SK-N-SH (cell line): ENCODE results near the gene RYR3. TPM values are rescaled to one million over a fixed set of nuclear protein-coding genes. Genes with fewer than 3 reads are reported as not detected.

Experiments
- CTCF ChIA-PET: fragments of 300-600, 350-600 bp; formaldehyde crosslinking; extraction: SDS; loops from one replicate; lab custom pipeline; 2021; lab: Yijun Ruan, JAX
- POLR2A ChIA-PET: fragments of 350-600 bp; sonication (Branson Sonifier 250); formaldehyde crosslinking; extraction: SDS; loops from one replicate; lab custom pipeline; 2020; ENCODE audit warnings: antibody characterized with exemption, inconsistent platforms; lab: Yijun Ruan, JAX
- DNase-seq: peaks from one replicate; pipeline ENCODE4 v3.0.0; 2012
- H2AFZ ChIP-seq: fragments of 200-600 bp; sonication (generic); 2 replicates; pipeline ENCODE4 v1.8.1; 2016; ENCODE audit warnings: antibody characterized with exemption, mild to moderate bottlenecking, low read depth
- H3F3A ChIP-seq: fragments of 200-600 bp; sonication (generic); replicated peaks from 2 replicates; pipeline ENCODE3; 2016; ENCODE audit warnings: antibody characterized with exemption, mild to moderate bottlenecking; ENCODE audit not compliant: insufficient read depth
- H3K27ac ChIP-seq, 2 experiments: fragments of 200-500 bp in 1 of 2; fragments of 200-600 bp in 1 of 2; sonication (Bioruptor generic) in 1 of 2; sonication (generic), shearing (Covaris generic) in 1 of 2; 2 replicates each; pipeline versions ENCODE4 v1.5.1 to v1.6.1; 2014 to 2016; ENCODE audit warnings: low read depth in 2 of 2, inconsistent platforms in 1 of 2, low read length in 1 of 2, mild to moderate bottlenecking in 1 of 2, mixed read lengths in 1 of 2
- H3K27me3 ChIP-seq: fragments of 200-600 bp; sonication (generic), shearing (Covaris generic); 2 replicates; pipeline ENCODE4 v1.6.1; 2016; ENCODE audit warnings: mixed run types; ENCODE audit not compliant: insufficient read depth
- H3K36me3 ChIP-seq, 2 experiments: fragments of 200-500 bp in 1 of 2; fragments of 200-600 bp in 1 of 2; sonication (Bioruptor generic) in 1 of 2; sonication (generic) in 1 of 2; replicated peaks in 1 of 2; 2 replicates each; pipeline versions ENCODE3 to v1.5.1; 2014 to 2016; ENCODE audit warnings: low read length in 1 of 2, mild to moderate bottlenecking in 1 of 2; ENCODE audit not compliant: insufficient read depth in 2 of 2, control insufficient read depth in 1 of 2
- H3K4me1 ChIP-seq, 2 experiments: fragments of 200-500 bp in 1 of 2; fragments of 200-600 bp in 1 of 2; sonication (Bioruptor generic) in 1 of 2; sonication (generic), shearing (Covaris generic) in 1 of 2; 2 replicates each; pipeline versions ENCODE4 v1.5.1 to v1.6.1; 2014 to 2016; ENCODE audit warnings: low read depth in 1 of 2, low read length in 1 of 2, mixed run types in 1 of 2; ENCODE audit not compliant: insufficient read depth in 2 of 2, control insufficient read depth in 1 of 2
- H3K4me2 ChIP-seq: fragments of 200-600 bp; sonication (generic), shearing (Covaris generic); 2 replicates; pipeline ENCODE4 v1.6.1; 2017; ENCODE audit warnings: mixed run types
- H3K4me3 ChIP-seq, 2 experiments: fragments of 200-500 bp in 1 of 2; fragments of 200-600 bp in 1 of 2; sonication (Bioruptor generic) in 1 of 2; sonication (generic), shearing (Covaris generic) in 1 of 2; 2 replicates each; pipeline versions ENCODE4 v1.5.1 to v1.8.1; 2014 to 2016; ENCODE audit warnings: low read depth in 2 of 2, inconsistent platforms in 1 of 2, low read length in 1 of 2, mild to moderate bottlenecking in 1 of 2, mixed read lengths in 1 of 2, moderate library complexity in 1 of 2
- H3K79me2 ChIP-seq: fragments of 200-600 bp; sonication (generic); 2 replicates; pipeline ENCODE4 v1.8.1; 2017; ENCODE audit warnings: mild to moderate bottlenecking; ENCODE audit not compliant: insufficient read depth
- H3K9ac ChIP-seq: fragments of 200-600 bp; sonication (generic); 2 replicates; pipeline ENCODE4 v1.6.1; 2017; ENCODE audit warnings: mixed run types
- H3K9me2 ChIP-seq: fragments of 200-600 bp; sonication (generic); 2 replicates; pipeline ENCODE4 v1.6.1; 2017; ENCODE audit warnings: mixed run types
- H3K9me3 ChIP-seq: fragments of 200-600 bp; sonication (generic); 2 replicates; pipeline ENCODE4 v1.6.1; 2017; ENCODE audit warnings: mixed run types, mild to moderate bottlenecking, moderate library complexity
- H4K20me1 ChIP-seq: fragments of 200-600 bp; sonication (generic); 2 replicates; pipeline ENCODE4 v1.6.1; 2017; ENCODE audit warnings: mild to moderate bottlenecking, mixed run types; ENCODE audit not compliant: insufficient read depth
- ELF1 ChIP-seq: IDR thresholded peaks from 2 replicates; pipeline ENCODE4 v1.4.0; 2012
- EZH2phosphoT487 ChIP-seq: fragments of 200-600 bp; sonication (generic); IDR thresholded peaks from 2 replicates; pipeline ENCODE4 v1.6.1; 2017; ENCODE audit warnings: low read depth, mixed run types, mild to moderate bottlenecking, antibody characterized with exemption, moderate library complexity, borderline replicate concordance
- FOSL2 ChIP-seq: IDR thresholded peaks from 2 replicates; pipeline ENCODE4 v1.4.0; 2012; ENCODE audit warnings: low read depth, mild to moderate bottlenecking, moderate library complexity, borderline replicate concordance
- FOXJ3 ChIP-seq: sonication (generic); formaldehyde crosslinking; IDR thresholded peaks from 2 replicates; pipeline ENCODE4 v1.5.1; 2020; ENCODE audit warnings: mild to moderate bottlenecking, missing genetic modification reagents
- FOXM1 ChIP-seq: IDR thresholded peaks from 2 replicates; pipeline ENCODE4 v1.4.0; 2012; ENCODE audit warnings: low read depth, mild to moderate bottlenecking
- GATA2 ChIP-seq: sonication (generic); formaldehyde crosslinking; IDR thresholded peaks from 2 replicates; pipeline ENCODE4 v1.5.0; 2020; ENCODE audit warnings: mild to moderate bottlenecking, missing genetic modification reagents
- IRF3 ChIP-seq: fragments of 150-350 bp; IDR thresholded peaks from 2 replicates; pipeline ENCODE4 v1.6.1; 2016; ENCODE audit warnings: mild to moderate bottlenecking, low read depth, low read length
- JUND ChIP-seq: IDR thresholded peaks from 2 replicates; pipeline ENCODE4 v1.4.0; 2012
- MAX ChIP-seq: IDR thresholded peaks from 2 replicates; pipeline ENCODE4 v1.4.0; 2012; ENCODE audit warnings: low read depth
- MXI1 ChIP-seq: IDR thresholded peaks from 2 replicates; pipeline ENCODE4 v1.6.1; 2012; ENCODE audit warnings: mild to moderate bottlenecking, low read depth, low read length, improper control_type of control experiment
- RAD21 ChIP-seq: IDR thresholded peaks from 2 replicates; pipeline ENCODE4 v1.6.1; 2012; ENCODE audit warnings: mild to moderate bottlenecking, low read length
- RCOR1 ChIP-seq: fragments of 150-350 bp; IDR thresholded peaks from 2 replicates; pipeline ENCODE4 v1.6.1; 2017; ENCODE audit warnings: antibody characterized with exemption, low read length
- REST ChIP-seq: IDR thresholded peaks from 2 replicates; pipeline ENCODE4 v1.6.1; 2012; ENCODE audit warnings: mild to moderate bottlenecking, low read depth, low read length, moderate library complexity
- SIN3A ChIP-seq: IDR thresholded peaks from 2 replicates; pipeline ENCODE4 v1.6.1; 2012; ENCODE audit warnings: low read depth, mild to moderate bottlenecking, low read length, moderate library complexity, borderline replicate concordance
- SMC3 ChIP-seq: IDR thresholded peaks from 2 replicates; pipeline ENCODE4 v1.6.1; 2012; ENCODE audit warnings: low read depth, low read length, improper control_type of control experiment
- USF1 ChIP-seq: IDR thresholded peaks from 2 replicates; pipeline ENCODE4 v1.4.0; 2012; ENCODE audit warnings: low read depth, borderline replicate concordance
- YY1 ChIP-seq: IDR thresholded peaks from 2 replicates; pipeline ENCODE4 v1.4.0; 2012; ENCODE audit warnings: low read depth, mild to moderate bottlenecking
- WGBS: methylation state at CpG from one replicate; pipeline ENCODE4 v1.1.6; 2017; ENCODE audit warnings: low lambda C conversion rate; 5-methylcytosine and 5-hydroxymethylcytosine counted together
- polyA plus RNA-seq, 3 experiments: library from polyadenylated mRNA; depleted of rRNA; stranded (reverse); fragments of >200 nt; gene quantifications; 2 replicates each; pipeline ENCODE4 v1.2.3, GENCODE V29; 2012
- TF ChIP-seq, protein P1 (sequence below): fragments of 150-350 bp; IDR thresholded peaks from 2 replicates; pipeline ENCODE4 v1.6.1; 2017; ENCODE audit warnings: antibody characterized with exemption, low read length, low read depth, borderline replicate concordance

Gene RYR3
- polyA plus RNA-seq, 1 of the 3 experiments (the other 2 are of a cell fraction): 0.02 TPM

GRCh38 chr15:33567652-33568051 is 256.9 kb downstream of the RYR3 start:
- no peaks in the 10 kb centered on the region for H3K4me1 ChIP-seq
- CTCF ChIA-PET: no interaction called here
- no peak overlapping the region for H3K9ac ChIP-seq
- no peak overlapping the region for H3K4me3 ChIP-seq
- H3K9me2 ChIP-seq: no peaks in the 10 kb centered on the region
- H3F3A ChIP-seq: no peaks in the 10 kb centered on the region
- no peaks in the 10 kb centered on the region for H3K36me3 ChIP-seq
- H3K27ac ChIP-seq: no peak overlapping the region
- no peaks in the 10 kb centered on the region for H3K27me3 ChIP-seq
- H3K9me3 ChIP-seq: no peaks in the 10 kb centered on the region
- POLR2A ChIA-PET: no interaction called here
- no peak for DNase-seq
- no peak overlapping the region for H3K4me2 ChIP-seq
- no peak for TF ChIP-seq REST
- no peak for TF ChIP-seq ELF1
- TF ChIP-seq FOXJ3 (CRISPR knock-in tag): no peak
- TF ChIP-seq RAD21: no peak
- TF ChIP-seq SIN3A: no peak
- TF ChIP-seq JUND: no peak
- H2AFZ ChIP-seq: no peak overlapping the region
- no peaks in the 10 kb centered on the region for H3K79me2 ChIP-seq
- H4K20me1 ChIP-seq: no peaks in the 10 kb centered on the region

GRCh38 chr15:33569036-33569435 is 258.3 kb downstream of the RYR3 start:
- 26% methylated on average over 1 of the region's 1 CpG for WGBS
- no peak overlapping the region for H3K9ac ChIP-seq
- POLR2A ChIA-PET: no interaction called here
- TF ChIP-seq MXI1: no peak
- no peak for TF ChIP-seq FOXM1
- no peak for TF ChIP-seq RCOR1
- TF ChIP-seq GATA2: no peak
- TF ChIP-seq EZH2phosphoT487: no peak
- no peak for TF ChIP-seq YY1
- no peak for TF ChIP-seq FOSL2
- no peak for TF ChIP-seq MAX
- TF ChIP-seq IRF3: no peak
- no peak for TF ChIP-seq REST
- no peak for TF ChIP-seq SIN3A
- no peak for TF ChIP-seq JUND
- TF ChIP-seq USF1: no peak
- no peak for TF ChIP-seq SMC3
- TF ChIP-seq, protein P1, sequence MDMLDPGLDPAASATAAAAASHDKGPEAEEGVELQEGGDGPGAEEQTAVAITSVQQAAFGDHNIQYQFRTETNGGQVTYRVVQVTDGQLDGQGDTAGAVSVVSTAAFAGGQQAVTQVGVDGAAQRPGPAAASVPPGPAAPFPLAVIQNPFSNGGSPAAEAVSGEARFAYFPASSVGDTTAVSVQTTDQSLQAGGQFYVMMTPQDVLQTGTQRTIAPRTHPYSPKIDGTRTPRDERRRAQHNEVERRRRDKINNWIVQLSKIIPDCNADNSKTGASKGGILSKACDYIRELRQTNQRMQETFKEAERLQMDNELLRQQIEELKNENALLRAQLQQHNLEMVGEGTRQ: no peak

More at GRCh38 chr15:33569036-33569435, 258.3 kb downstream of the RYR3 start:
- Histone ChIP-seq H4K20me1 (no peaks in the 10 kb centered on the region), H3K4me2 (no peak overlapping the region), H3K79me2 (no peaks in the 10 kb centered on the region), H3K9me2 (no peaks in the 10 kb centered on the region), H2AFZ (no peak overlapping the region), H3K27ac (no peak overlapping the region), H3K9me3 (no peaks in the 10 kb centered on the region), H3K4me3 (no peak overlapping the region), H3K27me3 (no peaks in the 10 kb centered on the region), H3K4me1 (no peaks in the 10 kb centered on the region), H3F3A (no peaks in the 10 kb centered on the region), H3K36me3 (no peaks in the 10 kb centered on the region)
- no peak for DNase-seq
- CTCF ChIA-PET: no interaction called here
